Skeletal muscle tissue (tissue), 4 donors: ENCODE data around the gene MAP3K6. TPM values are rescaled to one million over a fixed set of nuclear protein-coding genes. Genes with fewer than 3 reads are reported as not detected.

ENCODE experiments used
- H3K27ac ChIP-seq: one replicate; pipeline ENCODE4 v1.7.0; 2013; ENCODE audit warnings: mild to moderate bottlenecking, low read depth, low read length, inconsistent platforms
- H3K27me3 ChIP-seq, 3 donors: one replicate each; pipeline ENCODE4 v1.7.0; 2013; ENCODE audit warnings: low read length in 3 of 3; ENCODE audit not compliant: control insufficient read depth in 3 of 3, insufficient read depth in 3 of 3
- H3K36me3 ChIP-seq, 3 donors: one replicate each; pipeline ENCODE4 v1.7.0; 2013; ENCODE audit warnings: low read length in 3 of 3; ENCODE audit not compliant: control insufficient read depth in 3 of 3, insufficient read depth in 3 of 3
- H3K4me1 ChIP-seq, 3 donors: one replicate each; pipeline ENCODE4 v1.7.0; 2013; ENCODE audit warnings: low read length in 3 of 3, mild to moderate bottlenecking in 3 of 3; ENCODE audit not compliant: control insufficient read depth in 3 of 3, insufficient read depth in 3 of 3
- H3K4me3 ChIP-seq, 3 donors: one replicate each; pipeline ENCODE4 v1.7.0; 2013; ENCODE audit warnings: low read length in 3 of 3
- H3K9ac ChIP-seq, 3 donors: one replicate each; pipeline ENCODE4 v1.7.0; 2013; ENCODE audit warnings: low read length in 3 of 3, mild to moderate bottlenecking in 3 of 3, moderate library complexity in 2 of 3, low read depth in 1 of 3
- H3K9me3 ChIP-seq, 3 donors: one replicate each; pipeline ENCODE4 v1.7.0; 2013; ENCODE audit warnings: low read length in 3 of 3; ENCODE audit not compliant: control insufficient read depth in 3 of 3
- total RNA-seq: library from RNA; depleted of rRNA; stranded (reverse); fragments of >200 nt; gene quantifications from one replicate; pipeline ENCODE4 v1.2.3, GENCODE V29; 2014
- donor health status: Osteomylitis.

The MAP3K6 gene
- total RNA-seq, 1 donor from 2014 or later: 4.2 TPM

- no peaks in the 10 kb centered on the region for H3K9me3 ChIP-seq
- peaks cover 26 to 45% (median 28%) of the 10 kb centered on the region in 3 donors for H3K4me1 ChIP-seq
- peaks cover 0 to 5% (median 3%) of the 10 kb centered on the region in 3 donors for H3K27me3 ChIP-seq
- H3K36me3 ChIP-seq: no peaks in the 10 kb centered on the region
- no peak overlapping the region for H3K9ac ChIP-seq
- no peak overlapping the region for H3K4me3 ChIP-seq
- no peak overlapping the region for H3K27ac ChIP-seq
These were observed 31.8 kb upstream of the MAP3K6 start for GRCh38 chr1:27398405-27399149.

GRCh38 chr1:27397749-27398148, 31.0 kb upstream of the MAP3K6 start:
- Histone ChIP-seq H3K9me3 (no peaks in the 10 kb centered on the region), H3K36me3 (no peaks in the 10 kb centered on the region), H3K4me1 (peaks cover 20 to 38% (median 23%) of the 10 kb centered on the region in 3 donors), H3K9ac (no peak overlapping the region), H3K27me3 (peaks cover 0 to 5% (median 3%) of the 10 kb centered on the region in 3 donors), H3K27ac (no peak overlapping the region), H3K4me3 (no peak overlapping the region)

- H3K27me3 ChIP-seq: peaks cover 0 to 5% (median 3%) of the 10 kb centered on the region in 3 donors
- H3K9ac ChIP-seq: no peak overlapping the region
- peaks cover 17 to 35% (median 20%) of the 10 kb centered on the region in 3 donors for H3K4me1 ChIP-seq
- H3K4me3 ChIP-seq: no peak overlapping the region
- H3K27ac ChIP-seq: no peak overlapping the region
- H3K9me3 ChIP-seq: no peaks in the 10 kb centered on the region
- H3K36me3 ChIP-seq: no peaks in the 10 kb centered on the region
These were observed 30.3 kb upstream of the MAP3K6 start for GRCh38 chr1:27397110-27397509.

GRCh38 chr1:27395441-27396195, 28.9 kb upstream of the MAP3K6 start:
- Histone ChIP-seq H3K9ac (no peak overlapping the region), H3K27ac (no peak overlapping the region), H3K36me3 (no peaks in the 10 kb centered on the region), H3K27me3 (peaks cover 0 to 5% (median 3%) of the 10 kb centered on the region in 3 donors), H3K9me3 (no peaks in the 10 kb centered on the region), H3K4me3 (no peak overlapping the region), H3K4me1 (peaks cover 23 to 37% (median 28%) of the 10 kb centered on the region in 3 donors)

- Histone ChIP-seq H3K27ac (no peak overlapping the region), H3K4me1 (peaks cover 21 to 34% (median 25%) of the 10 kb centered on the region in 3 donors), H3K9me3 (no peaks in the 10 kb centered on the region), H3K9ac (no peak overlapping the region), H3K4me3 (no peak overlapping the region), H3K36me3 (no peaks in the 10 kb centered on the region), H3K27me3 (peaks cover 0 to 3% (median 2%) of the 10 kb centered on the region in 3 donors)
These were observed 28.2 kb upstream of the MAP3K6 start for GRCh38 chr1:27394925-27395324.

- H3K27me3 ChIP-seq: peaks cover 0 to 2% (median 0%) of the 10 kb centered on the region in 3 donors
- H3K9ac ChIP-seq: no peak overlapping the region
- H3K4me3 ChIP-seq: no peak overlapping the region
- no peaks in the 10 kb centered on the region for H3K9me3 ChIP-seq
- H3K4me1 ChIP-seq: peaks cover 17 to 27% (median 20%) of the 10 kb centered on the region in 3 donors
- no peaks in the 10 kb centered on the region for H3K36me3 ChIP-seq
- H3K27ac ChIP-seq: no peak overlapping the region
These were observed 27.5 kb upstream of the MAP3K6 start for GRCh38 chr1:27394282-27394658.

- no peaks in the 10 kb centered on the region for H3K36me3 ChIP-seq
- H3K9ac ChIP-seq: no peak overlapping the region
- peaks cover 17 to 24% (median 17%) of the 10 kb centered on the region in 3 donors for H3K4me1 ChIP-seq
- H3K27me3 ChIP-seq: no peaks in the 10 kb centered on the region
- no peak overlapping the region for H3K4me3 ChIP-seq
- H3K9me3 ChIP-seq: no peaks in the 10 kb centered on the region
- no peak overlapping the region for H3K27ac ChIP-seq
These were observed 27.0 kb upstream of the MAP3K6 start for GRCh38 chr1:27393641-27394281.

- Histone ChIP-seq H3K4me1 (peaks cover 17 to 27% (median 17%) of the 10 kb centered on the region in 3 donors), H3K27ac (no peak overlapping the region)
These were observed 26.2 kb upstream of the MAP3K6 start for GRCh38 chr1:27392778-27393635.

GRCh38 chr1:27392096-27392777, 25.5 kb upstream of the MAP3K6 start, which contains the start of gene GPR3:
TSS of gene GPR3 (plus strand) at chr1:27392622. CDS start at chr1:27393799, 1,177 bp downstream.
- H3K4me3 ChIP-seq: peak within 1 kb of the TSS; percentile 14 to 73 (median 60)
- H3K27ac ChIP-seq: no peak within 1 kb of the TSS
- peaks cover 17 to 27% (median 17%) of the 10 kb centered on the region in 3 donors for H3K4me1 ChIP-seq

More at GRCh38 chr1:27392778-27393635, 26.2 kb upstream of the MAP3K6 start:
- Histone ChIP-seq H3K9me3 (no peaks in the 10 kb centered on the region), H3K36me3 (no peaks in the 10 kb centered on the region), H3K27me3 (no peaks in the 10 kb centered on the region), H3K9ac (peak overlapping the region; percentile 43 to 81 (median 65)), H3K4me3 (peak overlapping the region; percentile 14 to 73 (median 57))

More at GRCh38 chr1:27392096-27392777, 25.5 kb upstream of the MAP3K6 start, which contains the start of gene GPR3:
- Histone ChIP-seq H3K9me3 (no peaks in the 10 kb centered on the region), H3K9ac (peak within 1 kb of the TSS; percentile 43 to 81 (median 65)), H3K36me3 (no peaks in the 10 kb centered on the region), H3K27me3 (no peaks in the 10 kb centered on the region)
